G401.6 (cell line): ENCODE results near the gene TTC39A.

Source experiments
- FAIRE-seq: peaks from 2 replicates; lab custom pipeline; 2012; peaks lifted over from hg19 to GRCh38; lab: Jason Lieb, UNC

Gene TTC39A

DNA sequence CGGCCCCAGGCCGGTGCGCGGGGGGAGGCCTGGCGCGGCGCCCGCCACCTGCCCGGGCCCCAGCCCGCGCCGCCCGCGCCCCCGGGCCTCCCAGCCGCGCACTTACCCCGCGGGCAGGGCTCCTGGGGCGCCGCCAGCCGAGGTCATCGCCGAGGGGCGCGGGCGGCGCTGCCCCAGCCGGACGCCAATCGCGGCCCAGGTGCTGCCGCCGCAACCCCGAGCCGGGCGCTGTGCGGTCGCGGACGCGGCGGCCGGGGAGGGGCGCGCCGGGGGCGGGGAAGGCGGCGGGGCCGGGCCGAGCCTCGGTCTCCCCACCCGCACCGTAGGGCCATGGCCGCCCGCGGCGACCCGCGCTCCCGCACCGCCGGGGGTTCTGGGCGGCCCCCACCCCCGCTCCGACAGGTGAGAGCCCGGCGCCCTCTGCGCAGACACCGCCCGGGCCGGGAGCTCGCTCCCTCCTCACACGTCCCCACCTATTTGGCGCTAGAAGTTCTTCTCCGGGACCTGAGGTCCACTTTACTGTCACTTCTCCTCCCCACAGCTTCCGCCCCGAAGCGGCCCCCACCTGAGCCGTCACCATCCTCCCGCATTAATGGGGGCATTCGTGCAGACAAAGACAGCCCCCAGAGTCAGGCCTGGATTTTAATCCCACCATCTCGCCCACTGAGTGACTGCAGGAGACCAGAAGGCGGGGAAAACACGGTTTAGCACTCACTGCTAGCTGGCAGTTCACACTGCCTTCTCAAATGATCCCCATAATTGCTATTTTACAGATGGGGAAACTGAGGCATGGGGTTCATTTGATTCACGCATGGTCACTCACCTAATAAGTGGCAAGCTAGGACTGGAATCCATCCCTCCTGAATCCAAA is at the start of gene TTC39A:
TSS of gene TTC39A (minus strand) at position 232 of the 871 bp plus-strand sequence. CDS start at position 147, 85 bp downstream.
- FAIRE-seq, result no peak

GRCh38 chr1:51378871-51379270 is 48.5 kb upstream of the TTC39A start:
- FAIRE-seq, result no peak

DNA sequence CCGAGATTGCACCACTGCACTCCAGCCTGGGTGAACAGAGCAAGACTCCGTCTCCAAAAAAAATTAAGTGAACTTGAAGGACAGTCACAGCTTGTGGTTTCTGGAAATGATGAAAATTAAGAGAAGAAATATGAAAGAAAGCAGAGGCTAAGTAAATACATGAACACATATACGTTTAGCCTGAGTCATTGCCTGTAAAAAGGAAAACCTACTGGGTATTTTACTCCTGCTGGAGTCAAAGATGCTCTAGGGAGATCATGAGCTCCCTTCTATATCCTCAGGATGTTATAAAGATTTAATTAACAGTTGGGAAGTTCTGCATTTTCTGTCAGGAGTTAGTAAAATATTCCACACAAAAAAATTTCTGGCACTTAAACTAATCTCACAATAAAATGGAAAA is 43.5 kb upstream of the TTC39A start:
- FAIRE-seq, result no peak

- FAIRE-seq, result no peak
Observed at GRCh38 chr1:51372561-51372960, 42.2 kb upstream of the TTC39A start.

DNA sequence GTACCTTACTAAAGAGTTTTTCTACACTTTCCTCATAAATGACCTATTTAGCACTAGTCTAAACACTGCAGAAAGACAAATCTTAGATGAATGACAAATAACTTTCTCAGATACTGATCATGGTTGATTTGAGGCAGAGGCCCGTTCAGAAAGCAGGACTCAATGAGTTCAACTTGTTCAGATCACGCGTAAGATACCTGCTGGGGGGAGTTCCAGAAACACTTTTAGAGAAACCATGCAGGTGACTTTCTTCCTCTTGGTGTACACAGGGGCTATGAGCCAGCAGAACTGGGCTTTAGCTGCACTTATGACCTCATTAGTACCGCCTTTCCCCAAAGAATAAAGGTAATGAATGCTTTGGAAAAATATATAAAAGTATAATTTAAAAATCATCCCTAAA is 38.8 kb upstream of the TTC39A start:
- no peak for FAIRE-seq

- peak; percentile 41 for FAIRE-seq
Observed at GRCh38 chr1:51365774-51366173, 35.4 kb upstream of the TTC39A start.

- no peak for FAIRE-seq
Observed at GRCh38 chr1:51359879-51360278, 29.5 kb upstream of the TTC39A start.

GRCh38 chr1:51355382-51355781 is 25.0 kb upstream of the TTC39A start:
- FAIRE-seq, result no peak

GRCh38 chr1:51354416-51354815 is 24.1 kb upstream of the TTC39A start:
- peak; percentile 81 for FAIRE-seq

DNA sequence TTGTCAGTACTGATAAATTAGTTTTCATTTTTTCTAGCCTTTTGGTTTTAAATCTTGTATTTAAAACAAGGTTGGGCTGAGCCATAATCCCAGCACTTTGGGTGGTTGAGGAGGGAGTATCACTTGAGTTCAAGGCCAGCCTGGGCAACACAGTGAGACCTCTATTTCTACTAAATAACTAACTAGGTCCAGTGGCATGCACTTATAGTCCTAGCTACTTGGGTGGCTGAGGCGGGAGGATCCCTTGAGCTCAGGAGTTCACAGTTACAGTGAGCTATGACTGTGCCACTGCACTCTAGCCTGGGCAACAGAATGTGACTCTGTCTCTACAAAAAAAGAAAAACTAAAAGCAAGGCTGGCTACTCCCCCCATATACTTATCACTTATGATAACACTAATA is 21.5 kb upstream of the TTC39A start:
- FAIRE-seq, result no peak

GRCh38 chr1:51349862-51350261 is 19.5 kb upstream of the TTC39A start:
- no peak for FAIRE-seq

- FAIRE-seq, result no peak
Observed at GRCh38 chr1:51348147-51348527, 17.8 kb upstream of the TTC39A start.

DNA sequence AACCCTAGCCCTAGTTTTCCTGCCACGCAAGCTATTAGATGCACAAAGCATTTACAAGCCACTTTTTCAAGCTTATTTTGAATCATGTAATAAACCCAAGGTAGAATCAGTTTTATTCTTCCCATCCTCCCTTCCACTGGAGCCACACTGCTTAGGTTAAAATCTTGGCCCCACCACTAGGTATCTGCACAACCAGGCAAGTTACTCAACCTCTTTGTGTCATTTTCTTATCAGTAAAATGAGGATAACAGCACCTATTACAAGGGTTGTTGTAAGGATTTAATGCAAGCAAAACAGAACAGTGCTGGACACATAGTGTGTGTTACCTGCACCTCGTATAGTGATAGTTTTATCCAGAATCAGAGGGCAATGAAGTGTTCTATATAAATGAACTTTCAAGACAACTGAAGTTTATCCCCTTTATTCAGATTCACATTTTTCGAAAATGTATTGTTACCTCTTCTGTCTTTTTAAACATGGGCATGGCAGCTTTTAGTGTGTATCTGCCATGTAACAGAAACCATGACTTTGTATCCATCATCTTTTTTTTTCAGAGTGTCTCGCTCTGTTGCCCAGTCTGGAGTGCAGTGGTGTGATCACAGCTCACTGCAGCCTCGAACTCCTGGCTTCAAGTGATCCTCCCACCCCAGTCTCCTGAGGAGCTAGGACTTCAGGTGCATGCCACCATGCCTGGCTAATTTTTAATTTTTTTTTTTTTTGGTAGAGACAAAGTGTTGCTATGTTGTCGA is 17.2 kb upstream of the TTC39A start:
- no peak for FAIRE-seq

DNA sequence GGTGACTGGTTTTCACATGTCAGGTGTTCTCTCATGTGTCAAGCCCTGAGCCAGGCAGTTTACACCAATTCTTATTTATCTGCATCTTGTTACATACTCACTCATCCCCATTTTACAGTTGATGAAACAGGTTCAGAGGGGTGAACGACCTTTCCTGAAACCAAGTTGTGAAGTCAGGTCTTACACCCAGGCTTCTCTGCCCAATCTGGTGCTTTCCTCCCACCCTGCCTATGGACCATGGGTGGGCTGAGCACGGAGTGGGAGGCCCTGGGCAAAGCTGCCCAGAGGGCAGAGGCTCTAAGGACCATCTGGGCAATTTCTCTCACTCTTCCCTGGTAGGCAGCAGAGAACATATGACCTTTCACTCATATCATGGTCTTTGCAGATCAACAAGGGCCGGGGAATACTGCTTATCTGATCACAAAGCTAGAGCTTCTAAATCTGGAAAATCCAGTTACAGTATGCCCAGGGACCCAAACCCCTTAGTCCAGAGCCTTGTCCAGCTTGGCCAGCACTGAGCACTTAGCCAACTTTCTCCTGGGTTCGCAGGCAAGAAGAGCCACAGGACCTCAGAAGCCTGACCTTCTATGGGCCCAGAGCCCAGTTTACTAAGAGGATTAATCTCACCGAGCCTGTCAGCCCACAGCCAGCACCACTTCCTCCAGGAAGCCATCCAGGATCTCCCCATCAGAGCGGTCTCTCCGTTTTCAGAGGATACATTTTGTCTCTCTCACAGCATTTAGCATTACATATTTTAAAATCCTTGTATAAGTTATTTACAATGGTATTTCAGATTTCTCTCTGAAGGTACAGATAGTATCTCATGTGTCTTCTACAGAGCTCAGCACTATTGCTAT is 16.0 kb upstream of the TTC39A start:
- FAIRE-seq, result no peak

DNA sequence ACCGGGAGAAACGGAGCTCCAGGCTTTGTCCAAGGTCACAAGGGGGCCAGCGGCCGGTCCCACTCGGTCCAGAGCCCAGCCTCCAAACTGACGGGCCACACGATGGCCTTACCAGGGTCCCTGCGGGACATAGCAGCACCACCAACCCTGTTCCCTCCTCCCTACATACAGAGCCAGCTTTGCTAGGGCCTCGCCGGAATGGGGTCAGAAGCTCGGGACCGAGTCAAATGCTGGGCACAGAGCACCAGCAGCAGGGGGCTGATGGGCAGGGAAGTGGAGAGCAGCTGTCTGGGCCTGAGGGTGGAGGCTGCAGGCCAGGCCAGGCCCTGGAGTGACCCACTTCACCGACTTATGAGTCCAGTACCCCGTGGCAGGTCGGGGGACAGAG is 14.9 kb upstream of the TTC39A start:
- FAIRE-seq, result no peak

DNA sequence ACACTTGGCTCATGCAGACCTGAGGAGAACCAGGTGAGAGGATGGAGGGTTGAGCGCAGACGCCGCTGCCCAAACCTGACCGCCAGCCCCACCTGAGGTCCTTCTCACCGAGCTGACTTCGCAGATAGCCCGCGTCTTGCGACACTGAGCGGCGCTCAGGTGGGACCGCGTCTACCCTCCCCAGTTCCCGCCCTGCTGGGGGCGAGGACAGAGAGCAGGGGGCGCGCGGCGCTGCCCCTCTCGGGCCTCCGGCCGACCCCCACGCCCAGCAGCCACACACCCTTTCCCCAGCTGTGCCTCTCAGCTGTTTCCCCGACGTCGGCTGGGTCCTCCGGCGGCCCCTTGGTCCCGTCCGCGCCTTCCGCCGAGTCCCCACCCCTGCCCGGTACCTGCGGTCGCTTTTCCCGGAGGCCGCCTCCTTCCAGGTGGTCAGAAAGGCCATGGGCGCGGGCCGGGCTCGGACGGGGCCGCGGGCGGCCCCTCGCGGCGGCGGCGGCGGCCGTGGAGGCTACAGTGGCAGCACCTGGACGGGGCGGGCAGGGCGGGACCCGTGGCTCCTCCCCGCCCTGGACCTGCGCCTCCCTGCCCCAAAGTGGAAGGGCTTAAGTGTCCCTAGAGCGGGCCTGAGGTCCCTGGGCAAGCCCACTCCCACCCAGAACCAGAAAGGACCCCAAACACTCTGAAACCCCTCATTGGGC is 14.4 kb upstream of the TTC39A start:
- no peak for FAIRE-seq

GRCh38 chr1:51344276-51344601 is 13.9 kb upstream of the TTC39A start:
- FAIRE-seq, result no peak

DNA sequence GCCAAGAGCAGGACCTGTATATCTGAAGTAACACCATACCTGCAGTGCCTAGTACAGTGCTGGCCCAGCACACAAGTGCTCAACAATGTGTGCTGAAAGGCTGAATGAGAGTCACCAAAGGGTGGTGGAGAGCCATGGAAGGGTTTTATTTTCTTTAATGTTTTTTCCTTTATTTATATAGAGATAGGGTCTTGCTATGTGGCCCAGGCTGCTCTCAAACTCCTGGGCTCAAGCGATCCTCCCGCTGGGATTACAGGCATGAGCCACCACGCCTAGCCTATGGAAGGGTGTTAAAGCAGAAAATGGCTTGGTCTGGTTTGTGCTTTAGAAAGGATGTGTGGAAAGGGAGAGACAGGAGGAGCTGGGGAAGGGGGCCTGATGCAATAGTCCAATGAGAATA is 13.3 kb upstream of the TTC39A start:
- no peak for FAIRE-seq

GRCh38 chr1:51342591-51343206 is 12.3 kb upstream of the TTC39A start:
- FAIRE-seq, result no peak

DNA sequence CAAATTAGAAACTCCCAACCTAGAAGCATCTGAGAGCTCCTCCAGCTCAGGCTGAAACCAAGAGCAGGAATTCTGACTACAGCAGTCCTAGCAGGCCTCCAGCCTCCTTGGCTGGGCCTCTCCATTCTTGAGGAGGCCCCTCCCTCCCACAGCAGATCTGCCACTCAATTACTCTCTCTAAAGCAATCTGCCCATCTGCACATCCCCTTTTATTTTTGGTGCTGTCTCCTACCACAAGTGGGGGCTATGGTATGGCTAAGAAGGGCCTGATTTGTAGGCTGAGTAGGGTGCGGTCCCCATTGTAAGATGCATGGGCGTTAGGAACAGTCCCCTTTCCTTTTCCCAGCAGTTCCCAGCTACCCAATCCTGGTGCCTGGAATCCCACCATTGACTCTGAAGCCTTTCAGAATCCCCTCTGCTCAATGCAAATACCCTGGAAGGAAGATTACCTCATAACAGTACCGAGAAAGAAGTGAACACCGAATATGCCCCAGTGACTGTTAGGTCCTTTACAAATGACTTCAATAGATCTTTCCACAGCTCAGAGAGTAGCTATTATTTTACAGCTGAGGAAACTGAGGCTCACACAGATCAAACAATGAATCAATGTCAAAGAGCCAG is 11.6 kb upstream of the TTC39A start:
- FAIRE-seq, result no peak

- FAIRE-seq, result no peak
Observed at GRCh38 chr1:51340380-51340779, 10.0 kb upstream of the TTC39A start.
